HG03378 (cell line): ENCODE measurements around the gene RNF38.
"Not testable (repeated sequence)": the region's sequence is repeated elsewhere in the genome, so short reads cannot be mapped to it uniquely, and the experiment has no call there.

Experiments used
- ATAC-seq: cut with Tn5 transposase; IDR thresholded peaks from one replicate; pipeline ENCODE4 v1.9.1; 2021; ENCODE audit warnings: mild to moderate bottlenecking, moderate library complexity; ENCODE audit not compliant: unreplicated experiment

The RNF38 gene

GRCh38 chr9:36407122-36407723, 7.2 kb upstream of the RNF38 start:
- ATAC-seq, result no peak

GRCh38 chr9:36402536-36402935, 2.5 kb upstream of the RNF38 start:
- no peak for ATAC-seq

- no peak for ATAC-seq
These were observed 1.9 kb upstream of the RNF38 start for GRCh38 chr9:36401897-36402480.

GRCh38 chr9:36401164-36401740, 1.2 kb upstream of the RNF38 start:
- ATAC-seq, result peak; percentile 26

GRCh38 chr9:36400332-36401163, 479 bp upstream of the RNF38 start:
- peak; percentile 45 for ATAC-seq

GRCh38 chr9:36398745-36399144, 1.3 kb downstream of the RNF38 start:
- no peak for ATAC-seq

GRCh38 chr9:36396985-36397384, 3.1 kb downstream of the RNF38 start:
- ATAC-seq, result no peak

- ATAC-seq, result no peak
These were observed 7.6 kb downstream of the RNF38 start for GRCh38 chr9:36392489-36392888.

- no peak for ATAC-seq
These were observed 10.5 kb downstream of the RNF38 start for GRCh38 chr9:36389590-36389989.

- not testable (repeated sequence) for ATAC-seq
These were observed 13.6 kb downstream of the RNF38 start for GRCh38 chr9:36386396-36386965.

- no peak for ATAC-seq
These were observed 17.6 kb downstream of the RNF38 start for GRCh38 chr9:36382484-36382883.

GRCh38 chr9:36364577-36364976, 35.5 kb downstream of the RNF38 start:
- ATAC-seq, result no peak

- ATAC-seq, result no peak
These were observed 36.6 kb downstream of the RNF38 start for GRCh38 chr9:36363448-36363847.

GRCh38 chr9:36358486-36358885, 41.6 kb downstream of the RNF38 start:
- no peak for ATAC-seq

- ATAC-seq, result no peak
These were observed 42.4 kb downstream of the RNF38 start for GRCh38 chr9:36357639-36358038.

GRCh38 chr9:36346569-36346968, 53.5 kb downstream of the RNF38 start:
- ATAC-seq, result no peak

GRCh38 chr9:36345103-36345846, 54.8 kb downstream of the RNF38 start:
- ATAC-seq, result no peak

- no peak for ATAC-seq
These were observed 58.0 kb downstream of the RNF38 start for GRCh38 chr9:36341936-36342577.

- ATAC-seq, result no peak
These were observed 62.2 kb downstream of the RNF38 start for GRCh38 chr9:36337865-36338264.

- no peak for ATAC-seq
These were observed 63.1 kb downstream of the RNF38 start for GRCh38 chr9:36337002-36337401.
